Esophagus muscularis mucosa (tissue), 4 donors: ENCODE results near the gene ARPC2.

Experiments
- CTCF ChIP-seq, 3 experiments: fragments of 200-600 bp in 2 of 3; fragments of 450-650 bp in 1 of 3; sonication (generic) in 2 of 3; IDR thresholded peaks; one replicate each; pipeline ENCODE4 v1.5.1; 2017 to 2019; ENCODE audit warnings: antibody characterized with exemption in 3 of 3, mild to moderate bottlenecking in 2 of 3, moderate library complexity in 1 of 3
- EP300 ChIP-seq: sonication (generic); formaldehyde crosslinking; IDR thresholded peaks from one replicate; pipeline ENCODE4 v1.6.1; 2017; ENCODE audit warnings: antibody characterized with exemption
- POLR2A ChIP-seq: fragments of 450-650 bp; IDR thresholded peaks from one replicate; pipeline ENCODE4 v1.6.1; 2017; ENCODE audit warnings: antibody characterized with exemption, moderate library complexity, mild to moderate bottlenecking, low read depth

- TF ChIP-seq CTCF (IDR thresholded peaks at IDR 0.05) (no peak), EP300 (no peak), POLR2A (no peak)
Measured at GRCh38 chr2:218282173-218282991, 65.4 kb downstream of the ARPC2 start.
